Esophagus squamous epithelium (tissue), 4 donors: ENCODE results near the gene BTNL3.

ENCODE experiments used
- POLR2A ChIP-seq, 4 donors: fragments of 450-650 bp; IDR thresholded peaks; one replicate each; pipeline ENCODE4 v1.6.1; 2017; ENCODE audit warnings: antibody characterized with exemption in 4 of 4, mild to moderate bottlenecking in 4 of 4, moderate library complexity in 3 of 4
- TF ChIP-seq, protein P1 (sequence below), 6 experiments: fragments of 450-650 bp in 4 of 6; fragments of 200-600 bp in 2 of 6; sonication (generic) in 2 of 6; IDR thresholded peaks; one replicate each; pipeline ENCODE4 v1.5.1; 2016 to 2019; ENCODE audit warnings: antibody characterized with exemption in 6 of 6, mild to moderate bottlenecking in 4 of 6, moderate library complexity in 4 of 6

DNA sequence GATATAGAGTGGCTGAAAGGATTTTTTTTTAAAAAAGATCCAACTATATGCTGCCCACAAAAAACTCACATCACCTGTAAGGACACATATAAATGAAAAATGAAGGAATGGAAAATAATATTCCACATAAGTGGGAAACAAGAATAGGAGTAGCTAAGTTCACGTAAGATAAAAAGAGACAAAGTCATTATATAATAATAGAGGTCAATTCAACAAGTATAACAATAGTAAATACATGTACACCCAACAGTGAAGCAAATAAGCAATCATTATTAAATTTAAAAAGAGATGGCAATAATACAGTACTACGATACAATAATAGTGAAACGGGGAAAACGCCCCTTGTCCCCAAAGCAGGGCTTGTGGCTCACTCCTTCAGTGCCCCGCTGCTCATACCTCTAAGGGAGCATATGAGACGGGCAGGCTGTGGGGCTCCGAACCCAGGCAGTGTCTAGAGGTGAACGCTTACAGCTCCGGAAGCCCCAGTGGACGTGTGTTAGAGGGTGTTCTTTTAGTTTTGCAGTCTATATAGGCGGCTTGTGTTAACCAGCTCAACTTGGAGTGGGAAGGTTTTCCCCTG is 38.9 kb downstream of the BTNL3 start:
- TF ChIP-seq, protein P1, sequence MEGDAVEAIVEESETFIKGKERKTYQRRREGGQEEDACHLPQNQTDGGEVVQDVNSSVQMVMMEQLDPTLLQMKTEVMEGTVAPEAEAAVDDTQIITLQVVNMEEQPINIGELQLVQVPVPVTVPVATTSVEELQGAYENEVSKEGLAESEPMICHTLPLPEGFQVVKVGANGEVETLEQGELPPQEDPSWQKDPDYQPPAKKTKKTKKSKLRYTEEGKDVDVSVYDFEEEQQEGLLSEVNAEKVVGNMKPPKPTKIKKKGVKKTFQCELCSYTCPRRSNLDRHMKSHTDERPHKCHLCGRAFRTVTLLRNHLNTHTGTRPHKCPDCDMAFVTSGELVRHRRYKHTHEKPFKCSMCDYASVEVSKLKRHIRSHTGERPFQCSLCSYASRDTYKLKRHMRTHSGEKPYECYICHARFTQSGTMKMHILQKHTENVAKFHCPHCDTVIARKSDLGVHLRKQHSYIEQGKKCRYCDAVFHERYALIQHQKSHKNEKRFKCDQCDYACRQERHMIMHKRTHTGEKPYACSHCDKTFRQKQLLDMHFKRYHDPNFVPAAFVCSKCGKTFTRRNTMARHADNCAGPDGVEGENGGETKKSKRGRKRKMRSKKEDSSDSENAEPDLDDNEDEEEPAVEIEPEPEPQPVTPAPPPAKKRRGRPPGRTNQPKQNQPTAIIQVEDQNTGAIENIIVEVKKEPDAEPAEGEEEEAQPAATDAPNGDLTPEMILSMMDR (IDR thresholded peaks at IDR 0.05) = no peak
- no peak for TF ChIP-seq POLR2A (IDR thresholded peaks at IDR 0.05)
